ENCODE measurements around the gene ZNF121.
"Not testable (repeated sequence)": the region's sequence is repeated elsewhere in the genome, so short reads cannot be mapped to it uniquely, and the experiment has no call there.

The ZNF121 gene

GRCh38 chr19:9582081-9582725 lies 2.1 kb downstream of the ZNF121 start:
- peaks cover 29% of the 10 kb centered on the region for H3K36me3 ChIP-seq (ENCODE audit: insufficient read depth, low read length)
- peaks cover 67% of the 10 kb centered on the region for H3K79me2 ChIP-seq (ENCODE audit: control insufficient read depth, insufficient read depth, low read length, unreplicated experiment)
- not testable (repeated sequence) for H3K27ac ChIP-seq (ENCODE audit: low read depth, low read length); H3K27me3 ChIP-seq (ENCODE audit: insufficient read depth, low read length); H3K4me1 ChIP-seq (ENCODE audit: control insufficient read depth, insufficient read depth, low read length, unreplicated experiment); H3K4me3 ChIP-seq (ENCODE audit: low read depth, low read length); H2AFZ ChIP-seq (ENCODE audit: low read length, unreplicated experiment)

- Histone ChIP-seq H3K79me2 (ENCODE audit: control insufficient read depth, insufficient read depth, low read length, unreplicated experiment) (peaks cover 82% of the 10 kb centered on the region), H3K27ac (ENCODE audit: low read depth, low read length) (no peak overlapping the region), H3K4me1 (ENCODE audit: control insufficient read depth, insufficient read depth, low read length, unreplicated experiment) (no peaks in the 10 kb centered on the region), H2AFZ (ENCODE audit: low read length, unreplicated experiment) (no peak overlapping the region), H3K4me3 (ENCODE audit: low read depth, low read length) (no peak overlapping the region), H3K27me3 (ENCODE audit: insufficient read depth, low read length) (no peaks in the 10 kb centered on the region), H3K36me3 (ENCODE audit: insufficient read depth, low read length) (peaks cover 35% of the 10 kb centered on the region)
These were observed 3.6 kb downstream of the ZNF121 start for GRCh38 chr19:9580728-9581127.

- H3K27ac ChIP-seq (ENCODE audit: low read depth, low read length) = no peak overlapping the region
- peaks cover 70% of the 10 kb centered on the region for H3K36me3 ChIP-seq (ENCODE audit: insufficient read depth, low read length)
- H3K79me2 ChIP-seq (ENCODE audit: control insufficient read depth, insufficient read depth, low read length, unreplicated experiment) = peaks cover 79% of the 10 kb centered on the region
- H3K4me1 ChIP-seq (ENCODE audit: control insufficient read depth, insufficient read depth, low read length, unreplicated experiment) = no peaks in the 10 kb centered on the region
- no peak overlapping the region for H3K4me3 ChIP-seq (ENCODE audit: low read depth, low read length)
- H3K27me3 ChIP-seq (ENCODE audit: insufficient read depth, low read length) = no peaks in the 10 kb centered on the region
- no peak overlapping the region for H2AFZ ChIP-seq (ENCODE audit: low read length, unreplicated experiment)
These were observed 14.0 kb downstream of the ZNF121 start for GRCh38 chr19:9570255-9570654.

- no peak overlapping the region for H3K4me3 ChIP-seq (ENCODE audit: low read depth, low read length)
- H3K27ac ChIP-seq (ENCODE audit: low read depth, low read length) = no peak overlapping the region
- H3K79me2 ChIP-seq (ENCODE audit: control insufficient read depth, insufficient read depth, low read length, unreplicated experiment) = peaks cover 53% of the 10 kb centered on the region
- no peaks in the 10 kb centered on the region for H3K27me3 ChIP-seq (ENCODE audit: insufficient read depth, low read length)
- H2AFZ ChIP-seq (ENCODE audit: low read length, unreplicated experiment) = no peak overlapping the region
- H3K4me1 ChIP-seq (ENCODE audit: control insufficient read depth, insufficient read depth, low read length, unreplicated experiment) = no peaks in the 10 kb centered on the region
- peaks cover 80% of the 10 kb centered on the region for H3K36me3 ChIP-seq (ENCODE audit: insufficient read depth, low read length)
These were observed 17.6 kb downstream of the ZNF121 start for GRCh38 chr19:9566729-9567128.

GRCh38 chr19:9565900-9566705 lies 18.2 kb downstream of the ZNF121 start:
- no peaks in the 10 kb centered on the region for H3K27me3 ChIP-seq (ENCODE audit: insufficient read depth, low read length)
- no peaks in the 10 kb centered on the region for H3K4me1 ChIP-seq (ENCODE audit: control insufficient read depth, insufficient read depth, low read length, unreplicated experiment)
- no peak overlapping the region for H3K4me3 ChIP-seq (ENCODE audit: low read depth, low read length)
- peaks cover 46% of the 10 kb centered on the region for H3K79me2 ChIP-seq (ENCODE audit: control insufficient read depth, insufficient read depth, low read length, unreplicated experiment)
- no peak overlapping the region for H3K27ac ChIP-seq (ENCODE audit: low read depth, low read length)
- H3K36me3 ChIP-seq (ENCODE audit: insufficient read depth, low read length) = peaks cover 80% of the 10 kb centered on the region
- no peak overlapping the region for H2AFZ ChIP-seq (ENCODE audit: low read length, unreplicated experiment)

GRCh38 chr19:9552536-9553274 lies 31.6 kb downstream of the ZNF121 start:
- H3K36me3 ChIP-seq (ENCODE audit: insufficient read depth, low read length) = no peaks in the 10 kb centered on the region
- H3K4me3 ChIP-seq (ENCODE audit: low read depth, low read length) = no peak overlapping the region
- H2AFZ ChIP-seq (ENCODE audit: low read length, unreplicated experiment) = no peak overlapping the region
- H3K4me1 ChIP-seq (ENCODE audit: control insufficient read depth, insufficient read depth, low read length, unreplicated experiment) = no peaks in the 10 kb centered on the region
- no peaks in the 10 kb centered on the region for H3K27me3 ChIP-seq (ENCODE audit: insufficient read depth, low read length)
- H3K27ac ChIP-seq (ENCODE audit: low read depth, low read length) = no peak overlapping the region
- H3K79me2 ChIP-seq (ENCODE audit: control insufficient read depth, insufficient read depth, low read length, unreplicated experiment) = no peaks in the 10 kb centered on the region

GRCh38 chr19:9547870-9548269 lies 36.4 kb downstream of the ZNF121 start:
- H3K4me3 ChIP-seq (ENCODE audit: low read depth, low read length) = no peak overlapping the region
- no peaks in the 10 kb centered on the region for H3K4me1 ChIP-seq (ENCODE audit: control insufficient read depth, insufficient read depth, low read length, unreplicated experiment)
- no peaks in the 10 kb centered on the region for H3K79me2 ChIP-seq (ENCODE audit: control insufficient read depth, insufficient read depth, low read length, unreplicated experiment)
- no peaks in the 10 kb centered on the region for H3K27me3 ChIP-seq (ENCODE audit: insufficient read depth, low read length)
- H3K27ac ChIP-seq (ENCODE audit: low read depth, low read length) = no peak overlapping the region
- H2AFZ ChIP-seq (ENCODE audit: low read length, unreplicated experiment) = no peak overlapping the region
- no peaks in the 10 kb centered on the region for H3K36me3 ChIP-seq (ENCODE audit: insufficient read depth, low read length)

- H3K27ac ChIP-seq (ENCODE audit: low read depth, low read length); H3K4me3 ChIP-seq (ENCODE audit: low read depth, low read length): not testable (repeated sequence)
These were observed 43.0 kb downstream of the ZNF121 start for GRCh38 chr19:9541281-9541680.

GRCh38 chr19:9539921-9540320 lies 44.4 kb downstream of the ZNF121 start:
- H3K27me3 ChIP-seq (ENCODE audit: insufficient read depth, low read length); H3K4me3 ChIP-seq (ENCODE audit: low read depth, low read length); H3K4me1 ChIP-seq (ENCODE audit: control insufficient read depth, insufficient read depth, low read length, unreplicated experiment); H2AFZ ChIP-seq (ENCODE audit: low read length, unreplicated experiment); H3K27ac ChIP-seq (ENCODE audit: low read depth, low read length): not testable (repeated sequence)
- H3K79me2 ChIP-seq (ENCODE audit: control insufficient read depth, insufficient read depth, low read length, unreplicated experiment) = peaks cover 25% of the 10 kb centered on the region
- peaks cover 15% of the 10 kb centered on the region for H3K36me3 ChIP-seq (ENCODE audit: insufficient read depth, low read length)

More at GRCh38 chr19:9541281-9541680, 43.0 kb downstream of the ZNF121 start:
- H3K36me3 ChIP-seq (ENCODE audit: insufficient read depth, low read length); H2AFZ ChIP-seq (ENCODE audit: low read length, unreplicated experiment); H3K27me3 ChIP-seq (ENCODE audit: insufficient read depth, low read length); H3K4me1 ChIP-seq (ENCODE audit: control insufficient read depth, insufficient read depth, low read length, unreplicated experiment): not testable (repeated sequence)
- H3K79me2 ChIP-seq (ENCODE audit: control insufficient read depth, insufficient read depth, low read length, unreplicated experiment) = peaks cover 18% of the 10 kb centered on the region

- H2AFZ ChIP-seq (ENCODE audit: low read length, unreplicated experiment) = peak overlapping the region; percentile 92
- peaks cover 25% of the 10 kb centered on the region for H3K79me2 ChIP-seq (ENCODE audit: control insufficient read depth, insufficient read depth, low read length, unreplicated experiment)
These were observed 45.1 kb downstream of the ZNF121 start for GRCh38 chr19:9539201-9539600.

More at GRCh38 chr19:9539201-9539600, 45.1 kb downstream of the ZNF121 start:
- H3K4me3 ChIP-seq (ENCODE audit: low read depth, low read length) = peak overlapping the region; percentile 83
- H3K36me3 ChIP-seq (ENCODE audit: insufficient read depth, low read length) = peaks cover 21% of the 10 kb centered on the region
- H3K27ac ChIP-seq (ENCODE audit: low read depth, low read length) = peak overlapping the region; percentile 92
- H3K27me3 ChIP-seq (ENCODE audit: insufficient read depth, low read length); H3K4me1 ChIP-seq (ENCODE audit: control insufficient read depth, insufficient read depth, low read length, unreplicated experiment): not testable (repeated sequence)

All from ACC112 (cell line).